ENCODE results near the gene C6orf136. TPM values are rescaled to one million over a fixed set of nuclear protein-coding genes. Genes with fewer than 3 reads are reported as not detected.
"Not testable (repeated sequence)": the region's sequence is repeated elsewhere in the genome, so short reads cannot be mapped to it uniquely, and the experiment has no call there.

The C6orf136 gene
- total RNA-seq, 2 donors from 2014 or later = 30.1 to 39.3 TPM

GRCh38 chr6:30651143-30651542, 4.2 kb downstream of the C6orf136 start:
- intact Hi-C loops (cut with DNase I) = no loop called here
- ATAC-seq = no peak
- no peak for DNase-seq

DNA sequence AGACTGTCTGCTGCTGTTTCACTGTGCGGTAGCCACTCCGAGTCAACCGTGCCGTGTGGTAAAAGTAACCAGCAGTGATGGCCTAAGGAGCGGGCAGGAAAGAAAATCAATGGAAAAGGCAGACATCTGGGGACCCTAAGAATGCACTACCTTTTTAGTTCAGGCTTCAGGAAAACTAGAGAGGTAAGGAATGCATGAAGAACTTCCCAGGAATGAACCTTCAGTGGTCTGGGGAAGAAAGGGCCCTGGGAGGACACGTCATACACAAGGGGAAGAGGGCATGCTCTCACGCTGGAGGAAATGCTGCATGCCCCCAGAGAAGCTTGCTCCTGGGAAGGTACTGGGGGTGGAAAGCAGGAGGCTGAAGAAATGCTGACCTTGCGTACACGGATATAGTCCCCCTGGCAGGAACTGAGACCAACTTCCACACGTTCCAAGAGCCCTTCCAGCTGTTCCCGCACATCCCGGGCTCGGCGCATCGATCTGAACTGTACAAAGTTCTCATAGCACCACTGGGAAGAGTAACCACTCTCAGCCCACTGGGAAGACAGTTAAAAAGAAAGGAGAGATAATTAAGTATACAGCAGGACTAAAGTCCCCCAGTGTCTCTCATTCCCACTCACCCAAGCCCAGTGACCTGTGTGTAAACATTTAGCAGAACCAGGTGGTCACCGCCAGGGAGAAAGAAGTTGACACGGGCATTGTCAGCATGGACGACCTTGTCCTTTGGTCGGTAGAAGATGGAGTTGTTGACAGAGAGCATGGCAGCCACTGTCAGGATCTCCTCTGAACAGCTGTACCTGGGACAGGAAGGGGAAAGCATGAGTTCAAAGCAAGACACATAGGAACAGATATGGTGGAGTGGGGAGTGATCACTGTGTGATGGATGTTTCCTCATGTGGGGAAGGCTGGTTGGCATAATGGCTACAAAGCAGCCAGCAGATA, 8.1 kb downstream of the C6orf136 start:
- ATAC-seq = no peak
- DNase-seq = no peak
- intact Hi-C loops (cut with DNase I) = no loop called here

DNA sequence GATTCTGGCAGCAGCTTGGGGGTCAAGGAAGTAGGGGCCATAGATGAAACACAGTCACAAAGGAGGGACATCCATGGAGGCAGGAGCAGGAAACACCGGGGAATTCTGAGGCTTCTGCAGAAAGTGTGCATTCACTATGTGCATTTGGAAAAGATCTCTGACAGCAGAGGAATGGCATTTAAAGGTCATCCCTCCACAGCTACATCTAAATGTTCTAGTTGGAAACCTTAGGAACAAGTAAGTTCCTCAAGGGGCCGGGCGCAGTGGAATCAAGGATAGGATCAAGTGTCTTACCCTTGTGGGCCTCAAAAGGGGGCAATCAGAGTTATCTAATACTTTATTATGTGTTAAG, 8.8 kb downstream of the C6orf136 start:
- intact Hi-C loops (cut with DNase I) = no loop called here

GRCh38 chr6:30656513-30656912, 9.6 kb downstream of the C6orf136 start:
- ATAC-seq (peak; percentile 11 to 23), DNase-seq (no peak)
- intact Hi-C loops (cut with DNase I) = no loop called here

More for the DNA sequence above, 8.8 kb downstream of the C6orf136 start:
- no peak for DNase-seq
- ATAC-seq = no peak

- ATAC-seq = peak in 1 of 2 donors; percentile 62
- no peak for DNase-seq
- intact Hi-C loops (cut with DNase I) = no loop called here
Measured at GRCh38 chr6:30657454-30657853, 10.5 kb downstream of the C6orf136 start.

GRCh38 chr6:30657922-30658321, 11.0 kb downstream of the C6orf136 start:
- DNase-seq; ATAC-seq; intact Hi-C loops (cut with DNase I): not testable (repeated sequence)

GRCh38 chr6:30664994-30665767, 18.2 kb downstream of the C6orf136 start:
- no peak for ATAC-seq
- no peak for DNase-seq
- intact Hi-C loops (cut with DNase I) = no loop called here

GRCh38 chr6:30666300-30666699, 19.4 kb downstream of the C6orf136 start:
- intact Hi-C loops (cut with DNase I); DNase-seq; ATAC-seq: not testable (repeated sequence)

DNA sequence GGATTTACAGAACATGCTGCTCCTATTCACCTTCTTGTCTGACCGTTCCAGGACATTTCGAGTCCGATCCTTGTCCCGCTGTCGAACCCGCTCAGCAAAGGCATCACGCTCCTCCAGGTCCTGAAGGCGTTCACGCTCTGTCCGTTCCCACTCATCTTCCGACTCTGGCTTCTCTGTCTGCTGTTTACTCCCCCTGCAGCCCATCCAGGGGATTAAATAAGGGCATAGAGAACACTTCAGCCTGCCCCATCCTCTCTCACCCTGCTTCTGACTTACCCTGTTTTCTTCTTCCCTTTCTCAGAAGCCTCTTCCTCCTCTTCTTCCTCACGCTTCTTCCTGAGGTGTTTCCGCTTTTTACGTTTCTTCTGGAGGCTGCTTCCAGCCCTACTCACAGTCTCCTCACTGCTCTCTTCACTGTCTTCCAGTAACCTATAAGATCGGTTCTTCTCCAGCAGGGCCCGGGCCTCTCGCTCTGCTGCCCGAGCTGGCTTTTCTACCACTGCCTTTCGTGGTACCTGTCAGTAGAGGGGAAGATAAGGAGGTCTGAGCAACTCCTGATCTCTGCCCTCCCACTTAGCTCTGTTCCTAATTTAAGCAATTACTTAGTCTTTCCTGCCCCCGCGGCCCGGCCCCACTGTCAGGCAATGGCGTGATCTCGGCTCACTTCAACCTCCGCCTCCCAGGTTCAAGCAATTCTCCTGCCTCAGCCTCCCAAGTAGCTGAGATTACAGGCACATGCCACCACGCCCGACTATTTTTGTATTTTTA, 24.0 kb downstream of the C6orf136 start:
- intact Hi-C loops (cut with DNase I) = loop anchor here in 1 of 2 donors (5.0 to 10.0 kb wide), 2 partner anchors 44 to 186 kb away; partner anchors contain the start of genes ATAT1 and HLA-E
- ATAC-seq (no peak), DNase-seq (no peak)

GRCh38 chr6:30672445-30673253, 25.7 kb downstream of the C6orf136 start, which contains the start of gene DHX16:
Gene DHX16, minus strand, starts transcription at chr6:30673006. Its CDS starts 165 bp downstream, at chr6:30672841.
- DNase-seq = peak; percentile 97
- intact Hi-C loops (cut with DNase I) = loop anchor here in 1 of 2 donors (5.0 to 10.0 kb wide), 2 partner anchors 45 to 188 kb away; partner anchors contain the start of genes ATAT1 and HLA-E
- peak; percentile 91 to 94 for ATAC-seq

DNA sequence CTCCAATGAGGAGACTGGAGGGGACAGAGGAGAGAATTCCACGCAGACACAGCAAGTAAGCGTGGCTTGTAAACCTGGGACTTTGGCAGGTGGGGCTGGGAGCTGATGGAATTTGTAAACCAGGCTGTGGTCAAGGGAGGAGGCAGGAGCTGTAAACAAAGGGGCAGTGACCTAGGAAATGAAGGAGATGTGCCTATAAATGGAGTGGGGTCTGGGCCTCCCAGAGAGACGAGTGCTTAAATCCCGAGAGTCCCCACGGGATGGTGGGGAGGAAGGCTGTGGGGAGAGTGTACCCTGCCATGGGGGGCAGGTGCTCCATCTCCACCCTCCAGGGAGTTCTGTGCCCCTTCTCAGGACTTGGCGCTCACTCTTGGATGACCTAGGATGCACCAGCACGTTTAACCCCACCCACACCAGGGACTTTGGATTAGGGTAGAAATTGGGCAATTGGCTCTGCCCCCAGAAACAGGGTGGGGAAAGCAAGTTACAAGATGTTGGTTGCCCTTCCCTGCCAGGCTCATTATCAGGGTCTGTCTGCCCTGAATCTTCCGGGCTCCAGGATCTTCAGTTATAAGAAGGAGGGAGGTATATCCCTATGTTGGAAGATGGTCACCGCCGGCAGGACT, 29.8 kb downstream of the C6orf136 start:
- no peak for ATAC-seq
- intact Hi-C loops (cut with DNase I) = loop anchor here in 1 of 2 donors (10.0 kb wide), 1 partner anchor 192 kb away; the partner anchor contains the start of gene HLA-E

GRCh38 chr6:30678964-30679726, 32.2 kb downstream of the C6orf136 start:
- intact Hi-C loops (cut with DNase I) = loop anchor here (2.0 to 10.0 kb wide), 3 partner anchors 44 to 194 kb away; partner anchors contain the start of gene HLA-E (in 1 of the 2)
- ATAC-seq = peak; percentile 63 to 80
- DNase-seq = peak; percentile 89

More for the DNA sequence above, 29.8 kb downstream of the C6orf136 start:
- DNase-seq = no peak

- DNase-seq (no peak), ATAC-seq (no peak)
- intact Hi-C loops (cut with DNase I) = loop anchor here (2.0 to 10.0 kb wide), 3 partner anchors 43 to 195 kb away; partner anchors contain the start of gene HLA-E (in 1 of the 2)
Measured at GRCh38 chr6:30679765-30680535, 33.0 kb downstream of the C6orf136 start.

GRCh38 chr6:30681766-30682142, 34.8 kb downstream of the C6orf136 start:
- intact Hi-C loops (cut with DNase I) = no loop called here
- DNase-seq (no peak), ATAC-seq (no peak)

DNA sequence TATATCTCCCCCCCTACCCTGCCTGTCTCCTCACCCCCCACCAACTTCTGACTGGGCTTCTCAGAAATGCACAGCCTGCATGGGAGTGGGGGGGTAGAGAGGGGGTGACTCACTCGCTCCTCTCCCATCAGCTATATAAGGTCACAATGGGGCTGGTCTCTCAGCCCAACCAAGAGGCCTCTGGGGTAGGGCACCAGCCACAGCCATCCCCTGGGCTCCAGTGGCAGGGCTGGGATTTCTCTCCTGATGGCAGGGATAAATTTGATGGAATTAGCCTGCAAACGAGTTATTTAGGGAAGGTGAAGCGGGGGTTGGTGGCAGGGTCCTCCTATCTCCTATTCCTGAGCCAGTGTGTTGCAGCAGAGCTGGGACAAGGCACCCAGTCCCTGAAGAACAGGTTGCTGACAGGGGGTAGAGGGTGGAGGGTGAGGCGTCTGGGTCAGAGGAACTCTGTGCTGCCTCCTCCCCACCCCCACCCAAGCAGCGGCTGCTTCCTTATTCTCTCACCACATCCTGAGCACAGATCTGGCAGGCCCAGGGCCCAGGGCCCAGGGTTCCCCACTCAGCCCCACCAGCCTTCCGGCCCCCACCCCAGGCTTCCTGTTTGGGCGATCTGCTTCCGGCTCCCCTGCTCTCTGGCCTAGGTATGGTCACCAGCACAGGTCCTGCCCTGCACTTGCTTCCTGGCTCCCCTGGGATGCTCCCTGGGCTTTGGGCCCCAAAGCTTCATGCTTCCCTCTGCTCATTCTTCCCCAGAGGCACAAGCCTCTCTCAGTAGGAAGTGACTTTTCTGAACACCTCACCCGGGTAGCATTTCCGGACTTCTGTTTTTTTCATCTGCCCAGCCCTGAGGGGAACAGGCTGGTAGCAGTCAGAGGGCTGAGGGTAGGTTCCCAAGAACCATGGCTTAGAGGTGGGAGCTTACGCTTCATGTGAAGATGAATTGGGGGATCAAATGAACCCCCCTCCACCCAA, 35.5 kb downstream of the C6orf136 start:
- intact Hi-C loops (cut with DNase I) = no loop called here
- ATAC-seq (peak; percentile 38 to 62), DNase-seq (peak; percentile 90)
